SK-N-MC (cell line): ENCODE data around the gene C9orf43.

Source experiments
- EZH2 ChIP-seq: fragments of 200-600 bp; sonication (generic); IDR thresholded peaks from one replicate; pipeline ENCODE4 v1.6.1; 2017; ENCODE audit warnings: antibody characterized with exemption
- POLR2AphosphoS5 ChIP-seq: IDR thresholded peaks from 2 replicates; pipeline ENCODE4 v1.6.1; 2012; ENCODE audit warnings: mild to moderate bottlenecking, low read depth, low read length, borderline replicate concordance

DNA sequence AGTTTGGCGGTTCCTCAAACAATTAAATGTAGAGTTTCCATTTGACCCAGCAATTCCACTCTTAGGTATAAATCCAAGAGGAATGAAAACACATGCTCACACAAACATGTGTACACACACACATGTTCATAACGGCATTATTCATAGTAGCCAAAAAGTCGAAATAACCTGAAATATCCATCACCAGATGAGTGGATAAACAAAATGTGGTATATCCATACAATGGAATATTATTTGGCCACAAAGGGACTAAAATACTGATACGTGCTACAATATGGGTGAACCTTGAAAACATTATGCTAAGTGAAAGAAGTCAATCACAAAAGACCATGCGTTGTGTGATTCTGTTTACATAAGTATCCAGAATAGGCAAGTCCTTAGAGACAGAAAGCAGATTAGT is 61.7 kb downstream of the C9orf43 start:
- TF ChIP-seq POLR2AphosphoS5 (no peak), EZH2 (no peak)
